Measurements from ENCODE around the gene CHL1. TPM values are rescaled to one million over a fixed set of nuclear protein-coding genes. Genes with fewer than 3 reads are reported as not detected.

CHL1 gene
- total and polyA plus RNA-seq, 2 of the 8 experiments (the other 6 are each of a cell fraction or from before 2014, with no cell fraction given) = 0.05 to 0.99 TPM

DNA sequence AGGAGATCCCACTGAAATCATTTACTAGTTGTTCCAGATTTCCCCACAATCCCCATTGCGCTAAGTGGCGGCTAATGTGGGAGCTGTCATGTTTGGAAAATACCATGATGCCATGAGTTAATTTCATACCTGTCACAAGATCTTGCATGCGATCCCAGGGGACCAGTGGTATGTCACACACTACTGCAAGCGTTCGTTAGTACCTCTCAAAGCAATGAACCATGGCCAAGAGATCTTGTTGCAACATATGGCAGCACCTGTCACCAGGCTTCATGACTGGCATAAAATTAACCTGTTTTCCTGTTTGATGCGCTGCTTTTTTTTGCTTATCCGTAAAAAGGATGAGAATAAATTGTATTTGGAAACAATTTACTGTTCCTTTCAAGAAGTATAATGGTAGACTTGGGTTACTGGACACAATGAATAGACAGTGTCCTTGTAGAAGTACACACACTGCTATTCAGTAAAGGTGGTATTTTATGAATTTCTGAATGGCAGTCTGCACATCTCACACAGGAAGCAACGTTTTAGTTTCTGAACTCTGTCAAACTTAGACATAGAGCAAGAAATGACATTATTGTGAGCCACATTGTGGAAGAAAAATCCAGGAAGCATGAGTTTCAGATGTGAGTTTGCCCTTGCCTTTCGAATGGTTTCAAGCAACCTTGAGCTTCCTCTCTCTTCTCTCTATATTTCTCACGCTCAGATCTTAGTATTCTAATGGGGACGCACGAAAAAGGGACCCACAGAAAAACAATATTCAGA, 81.9 kb downstream of the CHL1 start:
- Histone ChIP-seq H3K36me3 (ENCODE audit: control insufficient read depth in 2 of 4, insufficient read depth in 4 of 4, low read length in 3 of 4) (no peaks in the 10 kb centered on the region), H2BK20ac (ENCODE audit: low read length) (no peak overlapping the region), H2AK5ac (ENCODE audit: low read depth, low read length) (no peak overlapping the region), H3K18ac (ENCODE audit: extremely low read depth, low read length) (no peak overlapping the region), H2BK12ac (ENCODE audit: low read depth, low read length) (no peak overlapping the region), H3K79me1 (ENCODE audit: low read depth, low read length) (no peaks in the 10 kb centered on the region), H3K4me3 (ENCODE audit: extremely low read depth in 1 of 4, insufficient read depth in 2 of 4, low read depth in 3 of 4, low read length in 4 of 4) (no peak overlapping the region), H2BK120ac (replicated peaks; ENCODE audit: low read depth, low read length) (no peak overlapping the region), H4K8ac (ENCODE audit: extremely low read depth, insufficient read depth, low read length) (no peak overlapping the region), H3K23me2 (ENCODE audit: low read depth, low read length) (no peaks in the 10 kb centered on the region), H3K9ac (replicated peaks in 1 of 4; ENCODE audit: extremely low read depth in 1 of 4, low read depth in 3 of 4, low read length in 3 of 4) (no peak overlapping the region), H3K79me2 (ENCODE audit: control insufficient read depth in 1 of 2, insufficient read depth in 2 of 2, low read length in 2 of 2) (no peaks in the 10 kb centered on the region), H3K4me1 (replicated peaks in 1 of 4; ENCODE audit: control insufficient read depth in 3 of 4, insufficient read depth in 4 of 4, low read length in 3 of 4) (no peaks in the 10 kb centered on the region), H3K23ac (ENCODE audit: insufficient read length) (no peak overlapping the region), H3K14ac (ENCODE audit: insufficient read length) (no peak overlapping the region), H4K20me1 (replicated peaks in 1 of 2; ENCODE audit: control insufficient read depth in 1 of 2, insufficient read depth in 2 of 2, low read length in 2 of 2) (no peaks in the 10 kb centered on the region), H4K5ac (ENCODE audit: insufficient read length, low read depth, low read length) (no peak overlapping the region), H3K4ac (replicated peaks; ENCODE audit: insufficient read length, low read depth, low read length) (no peak overlapping the region), H3K9me3 (ENCODE audit: insufficient read depth in 2 of 2, low read depth in 1 of 2, low read length in 1 of 2) (no peaks in the 10 kb centered on the region), H4K91ac (replicated peaks; ENCODE audit: insufficient read length, low read length) (no peak overlapping the region), H3K4me2 (ENCODE audit: insufficient read depth in 1 of 2, low read depth in 2 of 2, low read length in 2 of 2) (no peak overlapping the region), H3K56ac (replicated peaks; ENCODE audit: insufficient read length, low read depth, low read length) (no peak overlapping the region), H2BK15ac (ENCODE audit: low read length) (no peak overlapping the region), H3K27me3 (replicated peaks in 1 of 4; ENCODE audit: control insufficient read depth in 3 of 4, extremely low read depth in 1 of 4, insufficient read depth in 3 of 4, low read length in 3 of 4) (no peaks in the 10 kb centered on the region), H3K27ac (ENCODE audit: low read depth, low read length) (no peak overlapping the region), H2BK5ac (ENCODE audit: low read depth, low read length) (no peak overlapping the region), H2AFZ (ENCODE audit: low read length) (no peak overlapping the region)
- ChIA-PET CTCF (ENCODE audit: partially characterized antibody) (interaction anchor here (1.0 kb wide), 1 partner anchor 76 kb away, joined by 3 read pairs; no protein-coding TSS in a partner anchor), POLR2A (ENCODE audit: partially characterized antibody) (no interaction called here)
- FAIRE-seq (no peak), DNase-seq (ENCODE audit: low read depth in 1 of 2, low spot score in 2 of 2) (no peak)
- 91% methylated on average over 12 of the region's 12 CpGs; no CpG with 5 or more reads in 1 of the 2 experiments for WGBS, 2 experiments (ENCODE audit: extremely low coverage in 1 of 2, insufficient coverage in 1 of 2, insufficient read length in 1 of 2, insufficient replicate concordance in 2 of 2, low coverage in 1 of 2, low lambda C conversion rate in 2 of 2, missing lambda C conversion rate in 1 of 2)
- TF ChIP-seq CHD2 (IDR thresholded peaks at IDR 0.05; ENCODE audit: low read length) = no peak
- TF ChIP-seq GTF2F1 (IDR thresholded peaks at IDR 0.05; ENCODE audit: borderline replicate concordance, low read depth, low read length) = no peak
- no peak for TF ChIP-seq TAF1 (IDR thresholded peaks at IDR 0.05; ENCODE audit: low read depth, low read length)
- no peak for TF ChIP-seq FOSL1 (IDR thresholded peaks at IDR 0.05; ENCODE audit: insufficient read depth, low read depth, low read length)
- TF ChIP-seq NANOG (IDR thresholded peaks at IDR 0.05; ENCODE audit: insufficient read depth, low read depth, low read length, poor library complexity, severe bottlenecking) = no peak
- TF ChIP-seq JUN (IDR thresholded peaks at IDR 0.05; ENCODE audit: low read depth, low read length) = no peak
- TF ChIP-seq, protein P1, sequence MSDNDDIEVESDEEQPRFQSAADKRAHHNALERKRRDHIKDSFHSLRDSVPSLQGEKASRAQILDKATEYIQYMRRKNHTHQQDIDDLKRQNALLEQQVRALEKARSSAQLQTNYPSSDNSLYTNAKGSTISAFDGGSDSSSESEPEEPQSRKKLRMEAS (IDR thresholded peaks at IDR 0.05) = no peak
- no peak for TF ChIP-seq CHD1 (IDR thresholded peaks at IDR 0.05; ENCODE audit: low read depth, low read length)
- TF ChIP-seq TBP (IDR thresholded peaks at IDR 0.05; ENCODE audit: low read depth, low read length) = no peak
- TF ChIP-seq, protein P2, sequence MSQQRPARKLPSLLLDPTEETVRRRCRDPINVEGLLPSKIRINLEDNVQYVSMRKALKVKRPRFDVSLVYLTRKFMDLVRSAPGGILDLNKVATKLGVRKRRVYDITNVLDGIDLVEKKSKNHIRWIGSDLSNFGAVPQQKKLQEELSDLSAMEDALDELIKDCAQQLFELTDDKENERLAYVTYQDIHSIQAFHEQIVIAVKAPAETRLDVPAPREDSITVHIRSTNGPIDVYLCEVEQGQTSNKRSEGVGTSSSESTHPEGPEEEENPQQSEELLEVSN (IDR thresholded peaks at IDR 0.05) = no peak
- TF ChIP-seq POU5F1 (IDR thresholded peaks at IDR 0.05; ENCODE audit: low read depth, low read length) = no peak
- TF ChIP-seq CTBP2 (IDR thresholded peaks at IDR 0.05; ENCODE audit: borderline replicate concordance, insufficient read depth, insufficient read length, low read length) = no peak
- TF ChIP-seq BCL11A (IDR thresholded peaks at IDR 0.05; ENCODE audit: low read depth in 2 of 2, low read length in 2 of 2) = no peak
